HK-2 (cell line): ENCODE results near the gene COL26A1.
"Not testable (repeated sequence)": the region's sequence is repeated elsewhere in the genome, so short reads cannot be mapped to it uniquely, and the experiment has no call there.

Experiments
- DNase-seq: peaks from one replicate; pipeline ENCODE4 v3.0.0-alpha.2; 2018; ENCODE audit not compliant: unreplicated experiment

COL26A1 gene

DNA sequence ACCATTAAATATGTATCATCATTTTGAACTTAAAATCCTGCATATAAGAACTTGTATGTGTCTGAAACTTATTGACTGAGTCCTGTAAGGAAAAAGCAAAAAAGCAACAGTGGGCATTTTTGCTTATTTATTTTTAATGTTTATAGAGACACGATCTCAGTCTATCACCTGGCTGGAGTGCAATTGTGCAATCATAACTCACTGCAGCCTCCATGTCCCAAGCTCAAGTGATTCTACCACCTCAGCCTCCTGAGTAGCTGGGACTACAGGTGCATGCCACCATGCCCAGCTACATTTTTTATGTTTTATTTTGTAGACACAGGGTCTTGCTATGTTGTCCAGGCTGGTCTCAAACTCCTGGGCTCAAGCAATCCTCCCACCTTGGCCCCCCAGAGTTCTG is 234.2 kb downstream of the COL26A1 start:
- no peak for DNase-seq

DNA sequence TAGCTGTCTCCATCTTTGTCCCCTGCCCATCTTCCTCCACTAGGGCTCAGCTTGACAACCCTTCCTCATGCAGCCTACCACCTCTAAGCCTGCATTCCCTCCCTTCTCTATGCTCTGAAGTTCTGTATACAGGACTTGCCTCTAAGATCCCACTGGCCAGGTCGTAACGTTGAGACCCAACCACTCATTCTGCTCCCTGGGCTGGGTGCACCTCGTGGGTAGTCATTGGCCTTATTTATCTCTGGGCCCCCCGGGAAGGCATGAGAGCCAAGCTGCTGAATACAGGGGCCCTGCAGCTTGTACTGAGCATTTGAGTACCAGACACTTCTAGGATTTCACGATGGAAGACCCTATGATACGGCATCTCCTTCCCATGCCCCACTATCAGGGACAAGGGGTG is 235.3 kb downstream of the COL26A1 start:
- no peak for DNase-seq

DNA sequence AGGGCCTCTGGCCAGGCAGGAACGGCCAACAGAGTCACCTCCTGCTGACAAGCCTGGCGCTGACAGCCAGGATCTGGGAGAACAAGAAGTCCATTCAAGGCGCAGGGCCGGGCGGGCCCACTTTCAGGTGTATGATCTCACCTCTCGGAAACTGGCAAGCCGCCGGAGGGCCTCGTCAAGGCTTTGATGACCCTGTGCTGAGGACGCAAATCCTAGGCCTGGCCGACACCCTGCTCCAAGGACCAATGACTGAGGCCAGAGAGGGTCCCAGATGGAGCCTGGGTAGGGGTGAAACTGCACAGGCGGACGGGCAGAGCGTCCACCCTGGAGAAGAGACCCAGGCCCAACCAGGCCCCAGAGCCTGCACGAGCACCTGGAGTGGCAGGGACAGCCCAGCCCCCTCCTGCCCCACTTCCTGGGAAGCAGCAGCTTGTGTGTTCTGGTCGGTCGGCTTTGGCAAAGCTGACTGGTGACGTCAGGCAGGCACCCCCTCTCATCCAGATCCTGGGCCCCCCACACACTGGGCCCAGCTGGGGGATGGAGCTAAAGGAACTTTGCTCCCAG is 235.8 kb downstream of the COL26A1 start:
- no peak for DNase-seq

DNA sequence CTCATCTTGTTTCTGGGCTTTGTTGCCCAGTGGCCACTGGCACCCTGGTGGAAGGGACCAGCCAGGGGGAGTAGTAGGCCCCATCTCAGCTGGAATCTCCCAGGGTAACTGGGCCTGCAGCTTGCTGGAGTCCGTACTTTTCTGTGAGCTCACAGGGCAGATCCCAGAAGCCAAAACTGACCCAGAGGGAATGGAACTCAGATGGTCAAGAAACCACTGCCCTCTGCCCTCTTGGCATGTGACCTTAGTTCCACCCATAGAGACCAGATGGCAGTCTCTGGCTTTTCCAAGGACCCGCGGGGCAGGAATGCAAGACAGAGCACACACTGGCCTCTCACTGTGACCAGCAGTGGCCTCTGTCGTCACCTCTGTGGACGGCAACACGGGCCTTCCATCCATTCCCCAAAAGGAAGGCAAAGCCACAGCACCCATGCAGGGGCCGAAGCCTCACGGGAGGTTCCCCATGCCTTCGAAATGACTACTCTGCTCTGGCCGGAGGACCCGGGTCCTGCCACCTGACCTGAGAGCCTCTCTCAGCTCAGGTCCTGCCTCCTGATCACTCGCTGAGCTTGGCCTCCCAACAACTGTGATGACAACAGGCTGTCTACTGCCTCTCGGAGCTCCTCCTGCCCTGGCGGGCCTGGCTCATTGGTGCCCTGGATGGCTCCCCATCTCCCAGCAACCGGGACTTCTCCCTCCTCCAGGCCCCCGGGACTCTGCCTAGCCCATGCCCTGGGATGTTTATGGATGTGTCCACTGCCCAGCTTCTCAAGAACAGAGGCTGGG is 236.5 kb downstream of the COL26A1 start:
- DNase-seq, result no peak

DNA sequence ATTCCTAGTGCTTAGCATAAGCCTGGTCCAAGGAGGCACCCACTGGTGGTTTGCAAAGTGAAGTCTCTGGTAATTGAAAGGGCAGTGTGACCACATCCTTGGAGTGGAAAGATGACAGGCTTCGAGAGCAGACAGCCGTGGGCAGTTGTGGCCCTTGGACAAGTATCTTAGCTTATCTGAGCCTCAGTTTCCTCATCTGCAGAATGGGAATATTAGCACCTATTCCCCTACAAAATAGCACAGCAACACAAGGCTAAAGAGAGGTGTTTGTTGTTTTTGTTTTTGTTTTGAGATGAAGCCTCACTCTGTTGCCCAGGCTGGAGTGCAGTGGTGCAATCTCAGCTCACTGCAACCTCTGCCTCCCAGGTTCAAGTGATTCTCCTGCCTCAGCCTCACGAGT is 237.1 kb downstream of the COL26A1 start:
- no peak for DNase-seq

DNA sequence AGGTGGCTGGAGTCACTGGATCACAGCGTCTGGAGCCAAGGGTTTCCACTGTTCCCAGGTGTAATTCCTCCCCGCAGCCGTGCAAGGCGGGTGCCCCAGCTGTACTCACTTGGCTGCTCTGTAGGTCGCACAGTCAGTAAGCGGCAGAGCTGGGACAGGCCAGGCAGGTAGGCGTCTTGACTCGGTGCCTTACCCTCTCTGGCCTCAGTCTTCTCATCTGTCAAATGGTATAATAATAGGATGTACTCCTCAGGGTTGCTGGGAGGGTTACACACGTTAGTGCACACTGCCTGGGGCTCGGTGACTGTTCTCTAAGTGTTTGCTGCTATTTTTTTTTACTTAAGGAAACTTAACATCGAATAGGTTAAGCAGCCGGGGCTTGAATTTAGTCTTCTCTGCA is 239.4 kb downstream of the COL26A1 start:
- no peak for DNase-seq

DNA sequence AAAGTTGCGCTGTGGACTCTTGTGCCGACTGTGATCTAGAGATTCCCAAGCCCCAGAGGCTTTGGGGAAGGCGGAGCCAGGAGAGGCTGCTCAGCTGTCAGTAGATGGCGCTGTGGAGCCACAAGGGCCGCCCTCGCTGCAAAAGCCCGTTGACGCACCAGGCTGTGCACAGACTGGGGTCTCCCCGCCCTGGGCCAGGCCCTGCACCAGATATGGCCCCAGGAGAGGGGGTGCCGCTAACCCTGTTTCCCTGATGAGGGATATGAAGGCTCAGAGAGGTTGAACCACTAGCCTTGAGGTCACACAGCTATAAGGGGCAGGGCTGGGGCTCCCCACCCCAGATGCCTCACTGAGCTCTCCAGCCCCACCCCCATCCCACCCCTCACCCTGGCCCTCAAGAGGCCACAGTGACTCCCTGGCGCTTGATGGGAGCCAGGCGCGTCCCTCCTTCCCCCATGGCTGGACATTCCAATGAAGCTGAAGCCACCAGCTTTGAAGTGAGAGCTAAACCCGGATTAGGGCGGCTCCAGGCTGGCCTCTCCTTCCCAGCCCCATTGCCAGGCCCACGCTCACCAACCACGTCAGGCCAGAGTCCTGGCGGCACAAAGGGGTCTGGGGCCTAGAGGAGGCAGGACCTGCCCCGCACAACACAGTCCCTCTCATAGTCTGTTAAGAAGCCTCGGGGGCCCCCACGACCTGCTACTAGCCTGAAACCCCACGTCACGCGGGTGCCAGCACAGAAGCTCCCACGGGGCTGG is 240.0 kb downstream of the COL26A1 start:
- peak; percentile 89 for DNase-seq

DNA sequence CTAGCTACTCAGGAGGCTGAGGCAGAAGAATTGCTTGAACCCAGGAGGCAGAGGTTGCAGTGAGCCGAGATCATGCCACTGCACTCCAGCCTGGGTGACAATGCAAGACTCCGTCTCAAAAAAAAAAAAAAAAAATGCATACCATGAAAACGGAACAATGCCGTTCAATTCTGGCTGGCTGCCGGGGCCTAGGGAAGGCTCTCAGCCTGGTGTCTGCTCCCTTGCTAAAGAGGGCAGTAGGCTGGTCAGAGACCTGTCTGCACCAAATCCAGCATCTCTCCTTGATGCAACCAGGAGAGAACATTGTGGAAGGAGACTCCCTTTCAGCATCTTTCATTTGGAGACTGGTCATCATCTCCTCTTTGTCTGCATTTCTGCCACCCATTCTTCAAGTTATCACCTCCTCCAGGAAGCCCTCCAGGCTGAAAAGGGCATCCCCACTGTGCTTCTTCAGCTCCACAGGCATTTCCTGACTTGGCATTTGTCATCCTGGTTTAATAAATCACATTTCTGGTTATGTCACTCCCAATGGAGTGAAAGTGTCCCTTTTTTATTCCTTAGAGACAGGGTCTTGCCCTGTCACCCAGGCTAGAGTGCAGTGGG is 241.8 kb downstream of the COL26A1 start:
- no peak for DNase-seq

DNA sequence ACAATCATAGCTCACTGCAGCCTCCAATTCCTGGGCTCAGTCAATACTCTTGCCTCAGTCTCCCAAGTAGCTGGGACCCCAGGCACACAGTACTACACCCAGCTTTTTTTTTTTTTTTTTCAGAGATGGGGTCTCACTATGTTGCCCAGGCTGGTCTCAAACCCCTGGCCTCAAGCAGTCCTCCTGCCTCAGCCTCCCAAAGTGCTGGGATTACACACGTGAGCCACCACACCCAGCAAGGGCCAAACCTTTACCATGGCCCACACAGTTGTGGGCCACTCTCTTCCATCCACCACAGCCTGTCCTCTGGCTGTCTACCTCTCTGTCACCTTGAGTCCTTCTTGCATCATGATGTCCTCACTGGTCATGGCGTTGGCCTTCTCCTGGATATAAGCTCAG is 242.3 kb downstream of the COL26A1 start:
- DNase-seq, result not testable (repeated sequence)

DNA sequence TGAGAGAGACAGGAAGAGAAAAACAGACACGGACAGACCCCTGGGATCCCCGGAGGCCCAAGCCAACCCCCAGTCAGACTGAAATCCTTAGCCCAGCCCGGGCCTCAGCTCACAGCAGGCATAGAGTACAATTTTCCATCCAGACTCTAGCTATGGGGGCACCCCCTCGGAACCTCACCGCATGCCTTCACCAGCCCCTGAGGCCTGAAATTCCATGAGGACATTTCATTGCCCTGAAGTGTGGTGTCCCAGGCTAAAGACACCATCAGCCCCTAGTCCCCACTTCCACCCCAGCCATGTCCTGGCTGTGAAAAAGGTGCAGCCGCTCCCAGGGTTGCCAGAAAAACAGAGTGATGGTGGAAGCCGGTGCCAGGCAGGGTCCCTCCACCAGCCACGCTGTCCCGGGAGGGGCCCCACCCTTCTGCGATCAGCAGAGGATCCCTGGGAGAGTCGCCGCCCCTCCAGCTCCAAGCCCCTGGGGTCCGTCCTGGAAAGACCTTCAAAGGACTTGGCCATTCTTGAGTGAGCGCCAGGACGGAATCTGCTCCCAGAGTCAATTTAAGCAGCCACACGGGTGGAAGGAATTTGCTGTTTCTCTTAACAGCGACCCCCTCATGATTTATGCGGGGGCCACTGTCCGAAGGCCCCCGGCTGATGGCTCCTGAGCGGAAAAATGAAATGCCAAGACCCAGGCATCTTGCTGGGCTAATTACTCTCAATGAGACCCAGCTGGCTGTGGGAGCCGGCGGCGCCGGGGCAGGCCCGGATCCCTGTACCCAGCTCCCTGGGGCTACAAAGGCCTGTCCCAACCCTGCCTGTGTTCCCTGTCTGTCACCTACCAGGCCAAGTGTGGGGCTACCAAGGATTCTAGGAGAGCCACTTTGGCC is 243.2 kb downstream of the COL26A1 start:
- no peak for DNase-seq

DNA sequence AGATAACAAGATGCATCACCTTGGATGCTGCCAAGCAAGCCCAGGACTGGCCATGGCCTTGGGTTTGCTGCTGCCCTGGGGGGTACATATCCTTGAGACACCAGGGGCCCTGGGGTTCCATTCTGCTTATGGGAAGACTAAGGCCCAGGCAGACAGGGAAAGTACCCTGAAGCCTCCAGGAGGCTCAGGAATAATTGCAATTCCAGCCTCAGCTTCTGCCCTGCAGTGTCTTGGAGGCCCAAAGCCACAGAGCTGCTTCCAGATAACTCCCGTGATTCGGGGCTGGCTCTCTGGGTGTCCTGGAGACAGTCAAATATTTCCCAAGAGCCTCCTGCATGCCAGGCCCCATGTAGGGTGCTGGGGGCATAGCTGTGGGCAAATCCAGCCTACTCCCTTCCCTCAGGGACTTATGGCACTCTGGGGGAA is 243.8 kb downstream of the COL26A1 start:
- DNase-seq, result no peak
